ENCODE data around the gene CDH4. TPM values are rescaled to one million over a fixed set of nuclear protein-coding genes. Genes with fewer than 3 reads are reported as not detected.
A peak's percentile ranks its signal among the peaks of the same experiment; 100 is the strongest.

Gene CDH4
- total and polyA plus RNA-seq, 9 of the 15 experiments (the other 6 are each of a cell fraction or from before 2014, with no cell fraction given) = 0.04 TPM; not detected in 8

- ATAC-seq (no peak), DNase-seq (ENCODE audit: extremely low read depth in 1 of 4, low spot score in 3 of 4) (no peak), FAIRE-seq (no peak)
- intact Hi-C loops (cut with micrococcal nuclease) (no loop called here), in situ Hi-C loops (cut with MboI) (no loop called here)
- Histone ChIP-seq H3K9me3 (replicated peaks; ENCODE audit: control insufficient read depth, insufficient read depth, low read depth, low read length) (no peaks in the 10 kb centered on the region), H3K36me3 (ENCODE audit: control insufficient read depth, insufficient read depth, low read length) (no peaks in the 10 kb centered on the region), H3K27ac (ENCODE audit: extremely low read depth, low read depth, low read length) (no peak overlapping the region), H3K9me1 (ENCODE audit: control insufficient read depth, insufficient read depth, low read length) (no peaks in the 10 kb centered on the region), H3K4me1 (replicated peaks in 1 of 2; ENCODE audit: control insufficient read depth in 2 of 2, insufficient read depth in 2 of 2, low read length in 2 of 2) (no peaks in the 10 kb centered on the region), H3K9ac (ENCODE audit: insufficient read depth in 1 of 2, low read depth in 2 of 2, low read length in 2 of 2) (no peak overlapping the region), H3K27me3 (ENCODE audit: control insufficient read depth in 2 of 2, insufficient read depth in 2 of 2, low read length in 2 of 2) (peaks cover 7 to 52% of the 10 kb centered on the region in 2 experiments; a peak in 4 of 5 replicates), H3K4me3 (no peak overlapping the region), H3K4me2 (ENCODE audit: insufficient read depth, low read length) (no peak overlapping the region), H3K79me2 (ENCODE audit: control insufficient read depth, insufficient read depth, low read length) (no peaks in the 10 kb centered on the region), H2AFZ (ENCODE audit: low read depth, low read length) (no peak overlapping the region), H4K20me1 (replicated peaks; ENCODE audit: control insufficient read depth, insufficient read depth, low read length) (0 out of 2 replicates have a peak, but pooled peaks cover 5% of the 10 kb centered on the region)
- TF ChIP-seq FIP1L1 (IDR thresholded peaks at IDR 0.05; ENCODE audit: low read depth, low read length, poor library complexity, severe bottlenecking) (no peak), NRF1 (conservative IDR thresholded peaks at IDR 0.05 in 1 of 2, IDR thresholded peaks at IDR 0.05 in 1 of 2) (peak; percentile 43 to 61; a peak in 3 of 4 replicates)
- no TSS peak for BruUV-seq (replicated peaks)
- ChIA-PET POLR2A (no interaction called here), CTCF (ENCODE audit: low intra/inter-chr PET ratio) (no interaction called here)
- WGBS (ENCODE audit: insufficient coverage, low coverage, missing lambda C conversion rate) = 0% methylated on average over 5 of the region's 5 CpGs
Observed at GRCh38 chr20:61355585-61355984, 103.5 kb downstream of the CDH4 start.

- H3K9ac ChIP-seq (ENCODE audit: insufficient read depth in 1 of 2, low read depth in 2 of 2, low read length in 2 of 2) = no peak overlapping the region
- H3K4me1 ChIP-seq (replicated peaks in 1 of 2; ENCODE audit: control insufficient read depth in 2 of 2, insufficient read depth in 2 of 2, low read length in 2 of 2) = no peaks in the 10 kb centered on the region
- no peaks in the 10 kb centered on the region for H3K9me1 ChIP-seq (ENCODE audit: control insufficient read depth, insufficient read depth, low read length)
- DNase-seq (ENCODE audit: extremely low read depth in 1 of 4, low spot score in 3 of 4) (no peak), FAIRE-seq (no peak), ATAC-seq (no peak)
- no peak overlapping the region for H3K4me2 ChIP-seq (ENCODE audit: insufficient read depth, low read length)
- ChIA-PET CTCF (ENCODE audit: low intra/inter-chr PET ratio) (no interaction called here), POLR2A (no interaction called here)
- H3K36me3 ChIP-seq (ENCODE audit: control insufficient read depth, insufficient read depth, low read length) = no peaks in the 10 kb centered on the region
- BruUV-seq (replicated peaks) = no TSS peak
- 0% methylated on average over 7 of the region's 7 CpGs for WGBS (ENCODE audit: insufficient coverage, low coverage, missing lambda C conversion rate)
- H2AFZ ChIP-seq (ENCODE audit: low read depth, low read length) = no peak overlapping the region
- in situ Hi-C loops (cut with MboI) (no loop called here), intact Hi-C loops (cut with micrococcal nuclease) (no loop called here)
- no peak for TF ChIP-seq HNRNPH1 (optimal IDR thresholded peaks at IDR 0.05; ENCODE audit: low read depth, low read length)
- TF ChIP-seq ZNF143 (CRISPR knock-in tag; IDR thresholded peaks at IDR 0.05) = no peak
- H3K4me3 ChIP-seq = no peak overlapping the region
- H3K27me3 ChIP-seq (ENCODE audit: control insufficient read depth in 2 of 2, insufficient read depth in 2 of 2, low read length in 2 of 2) = peaks cover 7 to 52% of the 10 kb centered on the region in 2 experiments; a peak in 4 of 5 replicates
- H4K20me1 ChIP-seq (replicated peaks; ENCODE audit: control insufficient read depth, insufficient read depth, low read length) = 0 out of 2 replicates have a peak, but pooled peaks cover 5% of the 10 kb centered on the region
- no peaks in the 10 kb centered on the region for H3K79me2 ChIP-seq (ENCODE audit: control insufficient read depth, insufficient read depth, low read length)
- H3K9me3 ChIP-seq (replicated peaks; ENCODE audit: control insufficient read depth, insufficient read depth, low read depth, low read length) = no peaks in the 10 kb centered on the region
- H3K27ac ChIP-seq (ENCODE audit: extremely low read depth, low read depth, low read length) = no peak overlapping the region
Observed at GRCh38 chr20:61356196-61356595, 104.1 kb downstream of the CDH4 start.
